IMR-90 (cell line): ENCODE measurements around the gene SLC25A25. TPM values are rescaled to one million over a fixed set of nuclear protein-coding genes. Genes with fewer than 3 reads are reported as not detected.
"Not testable (repeated sequence)": the region's sequence is repeated elsewhere in the genome, so short reads cannot be mapped to it uniquely, and the experiment has no call there.

Experiments
- ATAC-seq: fragments of 200-7000 bp; cut with Tn5 transposase; 2 replicates; pipeline ENCODE4 v1.9.1; 2020; ENCODE audit warnings: low read depth, mild to moderate bottlenecking, moderate library complexity
- BruUV-seq: library from RNA; stranded (reverse); fragments of 400-500 nt; replicated peaks from 2 replicates; lab custom pipeline; 2021; lab: Mats Ljungman, UMichigan
- CTCF ChIA-PET: fragments of 300-600 bp; formaldehyde crosslinking; extraction: SDS; loops from one replicate; lab custom pipeline; 2021; ENCODE audit warnings: antibody characterized with exemption; lab: Yijun Ruan, JAX
- POLR2A ChIA-PET: fragments of 300-600 bp; sonication (Branson Sonifier 250); formaldehyde crosslinking; loops from one replicate; lab custom pipeline; 2022; ENCODE audit warnings: antibody characterized with exemption; ENCODE audit not compliant: unreplicated experiment; lab: Charles Lee
- DNase-seq: peaks from one replicate; pipeline ENCODE4 v3.0.0; 2013
- H2AFZ ChIP-seq: replicated peaks from 2 replicates; pipeline ENCODE3; 2013; ENCODE audit warnings: low read length, mild to moderate bottlenecking; ENCODE audit not compliant: poor library complexity
- H2AK5ac ChIP-seq: 2 replicates; pipeline ENCODE4 v1.6.1; 2013; ENCODE audit warnings: low read depth, low read length, inconsistent platforms
- H2AK9ac ChIP-seq: replicated peaks from 2 replicates; pipeline ENCODE3; 2013; ENCODE audit warnings: mild to moderate bottlenecking, low read depth, low read length, moderate library complexity; ENCODE audit not compliant: poor library complexity
- H2BK120ac ChIP-seq: 2 replicates; pipeline ENCODE4 v1.6.1; 2013; ENCODE audit warnings: low read depth, low read length, inconsistent platforms
- H2BK15ac ChIP-seq: 3 replicates; pipeline ENCODE4 v1.6.1; 2013; ENCODE audit warnings: low read depth, low read length, inconsistent platforms
- H2BK20ac ChIP-seq: 2 replicates; pipeline ENCODE4 v1.6.1; 2013; ENCODE audit warnings: low read depth, mild to moderate bottlenecking, inconsistent platforms, low read length, moderate library complexity
- H2BK5ac ChIP-seq: 2 replicates; pipeline ENCODE4 v1.6.1; 2013; ENCODE audit warnings: mild to moderate bottlenecking, low read depth, low read length, inconsistent platforms; ENCODE audit not compliant: poor library complexity, severe bottlenecking
- H3K14ac ChIP-seq: replicated peaks from 2 replicates; pipeline ENCODE4 v1.6.1; 2013; ENCODE audit warnings: low read depth, low read length, inconsistent platforms
- H3K18ac ChIP-seq: 2 replicates; pipeline ENCODE4 v1.6.1; 2013; ENCODE audit warnings: low read depth, low read length, control low read depth
- H3K23ac ChIP-seq: 2 replicates; pipeline ENCODE4 v1.6.1; 2013; ENCODE audit warnings: low read depth, low read length, inconsistent platforms
- H3K27ac ChIP-seq: 2 replicates; pipeline ENCODE4 v1.5.1; 2013; ENCODE audit warnings: mild to moderate bottlenecking, control low read depth, low read length; ENCODE audit not compliant: insufficient read depth
- H3K27me3 ChIP-seq: 2 replicates; pipeline ENCODE4 v1.6.1; 2013; ENCODE audit warnings: low read length; ENCODE audit not compliant: control insufficient read depth, insufficient read depth
- H3K36me3 ChIP-seq: 2 replicates; pipeline ENCODE4 v1.6.1; 2013; ENCODE audit warnings: low read length, mixed read lengths; ENCODE audit not compliant: control insufficient read depth, insufficient read depth
- H3K4ac ChIP-seq: 2 replicates; pipeline ENCODE4 v1.6.1; 2013; ENCODE audit warnings: low read depth, low read length, inconsistent platforms
- H3K4me1 ChIP-seq: 2 replicates; pipeline ENCODE4 v1.6.1; 2013; ENCODE audit warnings: low read length, mixed read lengths; ENCODE audit not compliant: control insufficient read depth, insufficient read depth
- H3K4me2 ChIP-seq: 2 replicates; pipeline ENCODE4 v1.6.1; 2013; ENCODE audit warnings: low read depth, mild to moderate bottlenecking, control low read depth, low read length, moderate library complexity
- H3K4me3 ChIP-seq: 2 replicates; pipeline ENCODE4 v1.5.1; 2013; ENCODE audit warnings: low read depth, mild to moderate bottlenecking, control low read depth, low read length, moderate library complexity; ENCODE audit not compliant: insufficient read depth
- H3K56ac ChIP-seq: 2 replicates; pipeline ENCODE4 v1.6.1; 2013; ENCODE audit warnings: low read length, inconsistent platforms; ENCODE audit not compliant: insufficient read depth; ENCODE audit errors: extremely low read depth
- H3K79me1 ChIP-seq, 2 experiments: 2 replicates each; pipeline ENCODE4 v1.6.1; 2013; ENCODE audit warnings: low read length in 2 of 2, inconsistent platforms in 1 of 2, low read depth in 1 of 2
- H3K9ac ChIP-seq: 2 replicates; pipeline ENCODE4 v1.6.1; 2013; ENCODE audit warnings: low read depth, low read length, control low read depth
- H3K9me1 ChIP-seq: 2 replicates; pipeline ENCODE4 v1.6.1; 2013; ENCODE audit warnings: low read length, inconsistent platforms; ENCODE audit not compliant: insufficient read depth
- H3K9me3 ChIP-seq: 2 replicates; pipeline ENCODE4 v1.6.1; 2013; ENCODE audit warnings: low read length; ENCODE audit not compliant: control insufficient read depth, insufficient read depth
- H4K20me1 ChIP-seq: 2 replicates; pipeline ENCODE4 v1.6.1; 2013; ENCODE audit warnings: low read length, inconsistent platforms; ENCODE audit not compliant: insufficient read depth
- H4K5ac ChIP-seq: 2 replicates; pipeline ENCODE4 v1.6.1; 2013; ENCODE audit warnings: mild to moderate bottlenecking, low read depth, low read length, control low read depth
- H4K8ac ChIP-seq, 2 experiments: 2 replicates each; pipeline ENCODE4 v1.6.1; 2013; ENCODE audit warnings: low read depth in 2 of 2, low read length in 2 of 2, control low read depth in 1 of 2, inconsistent platforms in 1 of 2
- H4K91ac ChIP-seq: 2 replicates; pipeline ENCODE4 v1.6.1; 2013; ENCODE audit warnings: low read depth, low read length, inconsistent platforms; ENCODE audit not compliant: insufficient read depth
- WGBS, 2 experiments: methylation state at CpG; one replicate each; pipeline versions ENCODE4 v1.1.5 to v1.1.7; 2013; ENCODE audit warnings: missing lambda C conversion rate in 2 of 2; ENCODE audit not compliant: insufficient read length in 1 of 2; ENCODE audit errors: extremely low coverage in 2 of 2; 5-methylcytosine and 5-hydroxymethylcytosine counted together
- dilution Hi-C: fragments of 300-500 bp; cut with HindIII; formaldehyde crosslinking; loops from one replicate; pipeline ENCODE4 v1.14.3; 2018; ENCODE audit warnings: low sequenced_read_pairs; ENCODE audit not compliant: unreplicated experiment
- in situ Hi-C: fragments of 300-500 bp; cut with MboI; formaldehyde crosslinking; loops from 3 replicates; pipeline ENCODE4 v1.14.3; 2019; ENCODE audit warnings: low sequenced_read_pairs, inconsistent platforms, mixed read lengths
- intact Hi-C: fragments of 100-400 bp; cut with micrococcal nuclease; formaldehyde crosslinking; loops from 2 replicates; pipeline ENCODE4 v1.10.0; 2022
- polyA plus RNA-seq, 3 experiments: library from polyadenylated mRNA; depleted of rRNA; stranded (reverse); fragments of >200 nt; gene quantifications; 2 replicates each; pipeline ENCODE4 v1.2.3, GENCODE V29; 2012; ENCODE audit warnings: low replicate concordance in 1 of 3
- total RNA-seq: library from RNA; depleted of rRNA; stranded (reverse); fragments of >200 nt; gene quantifications from 2 replicates; pipeline ENCODE4 v1.2.3, GENCODE V29; 2012

The SLC25A25 gene
- total and polyA plus RNA-seq, 2 of the 4 experiments (the other 2 are of a cell fraction): 14.0 to 17.9 TPM

DNA sequence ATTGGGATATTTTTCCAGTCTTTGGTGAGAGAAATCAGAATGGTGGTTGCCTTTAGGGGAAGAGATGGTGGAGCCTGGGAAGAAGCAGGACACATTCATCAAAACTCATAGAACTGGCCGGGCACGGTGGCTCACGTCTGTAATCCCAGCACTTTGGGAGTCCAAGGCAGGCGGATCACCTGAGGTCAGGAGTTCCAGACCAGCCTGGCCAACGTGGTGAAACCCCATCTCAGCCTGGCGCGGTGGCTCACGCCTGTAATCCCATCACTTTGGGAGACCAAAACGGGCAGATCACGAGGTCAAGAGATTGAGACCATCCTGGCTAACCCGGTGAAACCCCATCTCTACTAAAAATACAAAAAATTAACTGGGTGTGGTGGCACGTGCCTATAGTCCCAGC, 43.7 kb downstream of the SLC25A25 start:
- in situ Hi-C loops: not testable (repeated sequence)

More for the DNA sequence above, 43.7 kb downstream of the SLC25A25 start:
- H2AFZ ChIP-seq, H2AK9ac ChIP-seq, H2BK120ac ChIP-seq, POLR2A ChIA-PET, H2AK5ac ChIP-seq, H2BK15ac ChIP-seq, intact Hi-C loops, H3K56ac ChIP-seq, H3K9me1 ChIP-seq, H2BK5ac ChIP-seq, H3K79me1 ChIP-seq, H3K14ac ChIP-seq, dilution Hi-C loops, DNase-seq, H3K4me3 ChIP-seq, H4K91ac ChIP-seq, CTCF ChIA-PET, H3K4me1 ChIP-seq, ATAC-seq, H3K27ac ChIP-seq, H4K5ac ChIP-seq, H3K27me3 ChIP-seq, H3K4me2 ChIP-seq, H3K4ac ChIP-seq, H3K23ac ChIP-seq, H3K18ac ChIP-seq, H4K8ac ChIP-seq, BruUV-seq, H2BK20ac ChIP-seq, H4K20me1 ChIP-seq, H3K9me3 ChIP-seq, H3K9ac ChIP-seq: not testable (repeated sequence)
- 81% methylated on average over 4 of the region's 12 CpGs; no CpG with 5 or more reads in 1 of the 2 experiments for WGBS, 2 experiments
- peaks cover 26% of the 10 kb centered on the region for H3K36me3 ChIP-seq
